ENCODE data around the gene NMS. TPM values are rescaled to one million over a fixed set of nuclear protein-coding genes. Genes with fewer than 3 reads are reported as not detected.

NMS gene
- total RNA-seq, 2 donors from 2014 or later: not detected

DNA sequence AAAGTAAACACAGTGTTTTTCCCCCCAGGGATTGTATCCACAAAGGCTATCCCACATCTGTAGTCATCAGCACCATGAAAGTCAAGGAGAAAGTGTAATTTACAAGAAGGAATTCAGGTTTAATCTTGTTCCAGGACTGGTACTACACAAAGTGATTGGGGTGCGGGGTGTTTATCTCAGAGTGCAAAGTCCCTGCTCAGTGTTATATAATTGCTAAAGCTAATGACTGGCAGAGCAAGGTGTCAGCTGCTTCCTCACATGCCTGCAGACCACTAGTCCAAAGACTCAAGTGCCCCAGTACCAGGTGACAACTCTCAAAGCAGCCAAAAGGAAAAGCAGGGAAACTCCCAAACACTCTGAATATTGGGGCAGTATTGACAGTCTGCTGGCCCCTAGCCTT is 52.1 kb downstream of the NMS start:
- TF ChIP-seq CTCF (conservative IDR thresholded peaks at IDR 0.05): no peak
- Histone ChIP-seq H3K9ac (ENCODE audit: extremely low read depth, low read length, poor library complexity, severe bottlenecking) (no peak overlapping the region), H3K27ac (ENCODE audit: low read depth, low read length) (no peak overlapping the region), H3K27me3 (ENCODE audit: control insufficient read depth, insufficient read depth, low read length, poor library complexity, severe bottlenecking) (no peaks in the 10 kb centered on the region), H3K4me3 (ENCODE audit: low read length) (no peak overlapping the region), H3K9me3 (ENCODE audit: control insufficient read depth, low read length) (no peaks in the 10 kb centered on the region), H3K36me3 (ENCODE audit: control insufficient read depth, insufficient read depth, low read length) (no peaks in the 10 kb centered on the region), H3K4me1 (ENCODE audit: control insufficient read depth, insufficient read depth, low read length) (no peaks in the 10 kb centered on the region)
- no peak for DNase-seq
- WGBS, 2 experiments (ENCODE audit: insufficient coverage in 1 of 2, insufficient read length in 1 of 2): 100% methylated on average over 1 of the region's 1 CpG
- Mint-ChIP-seq H3K4me3 (no peak overlapping the region), H3K9me3 (peaks cover 13% of the 10 kb centered on the region), H3K27me3 (ENCODE audit: insufficient read depth) (no peaks in the 10 kb centered on the region), H3K36me3 (ENCODE audit: low read depth) (peaks cover 1% of the 10 kb centered on the region), H3K27ac (no peak overlapping the region), H3K4me1 (no peaks in the 10 kb centered on the region)

DNA sequence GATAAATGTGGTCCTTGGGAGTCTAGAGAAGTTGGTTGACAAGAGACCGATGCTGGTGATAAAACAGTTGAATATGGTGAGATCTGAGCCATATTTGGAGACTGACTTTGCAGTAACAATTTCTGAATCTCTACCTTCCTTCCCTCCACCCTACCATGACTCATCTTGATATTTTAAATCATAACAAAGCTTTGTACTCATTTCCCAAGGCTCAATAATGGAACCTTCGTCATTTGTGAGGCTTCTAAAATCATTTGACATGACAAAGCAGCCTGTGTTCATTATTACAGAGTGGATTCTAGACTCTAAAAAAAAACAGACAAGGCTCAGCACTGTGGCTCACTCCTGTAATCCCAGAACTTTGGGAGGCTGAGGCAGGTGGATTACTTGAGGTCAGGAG is 54.0 kb downstream of the NMS start:
- no peaks in the 10 kb centered on the region for H3K27me3 Mint-ChIP-seq (ENCODE audit: insufficient read depth)
- 83 to 100% methylated on average over 2 of the region's 2 CpGs for WGBS, 2 experiments (ENCODE audit: insufficient coverage in 1 of 2, insufficient read length in 1 of 2)

DNA sequence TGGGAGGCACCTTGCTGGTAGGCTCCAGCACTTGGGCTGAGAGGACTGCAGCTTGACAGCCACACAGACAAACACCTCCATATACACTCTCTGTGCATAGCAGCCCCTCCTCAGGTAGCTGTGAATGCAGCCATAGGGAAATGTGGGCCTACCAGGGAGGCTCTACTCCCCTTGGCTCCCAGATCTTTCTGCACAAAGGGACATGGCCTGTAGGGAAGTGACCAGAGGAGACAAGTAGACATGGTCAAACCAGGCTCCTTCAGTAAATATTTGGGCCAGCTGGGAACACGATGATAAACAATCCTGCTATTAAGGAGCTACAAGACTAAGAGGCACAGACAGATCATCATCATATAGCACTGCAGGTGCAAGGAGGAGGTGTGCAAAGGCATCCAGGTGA is 56.6 kb downstream of the NMS start:
- Mint-ChIP-seq H3K4me3 (no peak overlapping the region), H3K27me3 (ENCODE audit: insufficient read depth) (no peaks in the 10 kb centered on the region), H3K4me1 (no peaks in the 10 kb centered on the region), H3K36me3 (ENCODE audit: low read depth) (no peaks in the 10 kb centered on the region), H3K27ac (no peak overlapping the region), H3K9me3 (peaks cover 1% of the 10 kb centered on the region)
- WGBS, 2 experiments (ENCODE audit: insufficient coverage in 1 of 2, insufficient read length in 1 of 2): 86 to 100% methylated on average over 1 of the region's 1 CpG
- no peak overlapping the region for H3K4me3 ChIP-seq (ENCODE audit: low read length)
- no peak overlapping the region for H3K9ac ChIP-seq (ENCODE audit: extremely low read depth, low read length, poor library complexity, severe bottlenecking)
- no peak for TF ChIP-seq CTCF (conservative IDR thresholded peaks at IDR 0.05)
- H3K9me3 ChIP-seq (ENCODE audit: control insufficient read depth, low read length): no peaks in the 10 kb centered on the region
- DNase-seq: no peak
- H3K4me1 ChIP-seq (ENCODE audit: control insufficient read depth, insufficient read depth, low read length): no peaks in the 10 kb centered on the region
- H3K36me3 ChIP-seq (ENCODE audit: control insufficient read depth, insufficient read depth, low read length): no peaks in the 10 kb centered on the region
- H3K27me3 ChIP-seq (ENCODE audit: control insufficient read depth, insufficient read depth, low read length, poor library complexity, severe bottlenecking): no peaks in the 10 kb centered on the region
- no peak overlapping the region for H3K27ac ChIP-seq (ENCODE audit: low read depth, low read length)

More for the DNA sequence above, 54.0 kb downstream of the NMS start:
- Histone ChIP-seq H3K9ac (ENCODE audit: extremely low read depth, low read length, poor library complexity, severe bottlenecking) (no peak overlapping the region), H3K9me3 (ENCODE audit: control insufficient read depth, low read length) (no peaks in the 10 kb centered on the region), H3K36me3 (ENCODE audit: control insufficient read depth, insufficient read depth, low read length) (no peaks in the 10 kb centered on the region), H3K27ac (ENCODE audit: low read depth, low read length) (no peak overlapping the region), H3K4me3 (ENCODE audit: low read length) (no peak overlapping the region), H3K27me3 (ENCODE audit: control insufficient read depth, insufficient read depth, low read length, poor library complexity, severe bottlenecking) (no peaks in the 10 kb centered on the region), H3K4me1 (ENCODE audit: control insufficient read depth, insufficient read depth, low read length) (no peaks in the 10 kb centered on the region)
- no peak for TF ChIP-seq CTCF (conservative IDR thresholded peaks at IDR 0.05)
- H3K9me3 Mint-ChIP-seq: peaks cover 13% of the 10 kb centered on the region
- no peak overlapping the region for H3K4me3 Mint-ChIP-seq
- H3K36me3 Mint-ChIP-seq (ENCODE audit: low read depth): peaks cover 1% of the 10 kb centered on the region
- DNase-seq: no peak
- no peak overlapping the region for H3K27ac Mint-ChIP-seq
- H3K4me1 Mint-ChIP-seq: no peaks in the 10 kb centered on the region
